Right lobe of liver (tissue), 4 donors: Measurements from ENCODE around the gene DZIP1L.

Experiments
- POLR2A ChIP-seq: fragments of 450-650 bp; IDR thresholded peaks from one replicate; pipeline ENCODE4 v1.6.1; 2017; ENCODE audit warnings: antibody characterized with exemption, mild to moderate bottlenecking
- TF ChIP-seq, protein P1 (sequence below), 4 donors: fragments of 200-600 bp in 3 of 4; fragments of 450-650 bp in 1 of 4; IDR thresholded peaks; one replicate each; pipeline versions ENCODE4 v1.5.1 to v1.8.0; 2016 to 2022; ENCODE audit warnings: antibody characterized with exemption in 4 of 4, mild to moderate bottlenecking in 2 of 4
- donor health status: DM: no; HTN: no; CAD: no.
- donor health status: DM: no; HTN: no; CAD: no.
- donor health status: DM: no; HTN: yes; CAD: no.

DNA sequence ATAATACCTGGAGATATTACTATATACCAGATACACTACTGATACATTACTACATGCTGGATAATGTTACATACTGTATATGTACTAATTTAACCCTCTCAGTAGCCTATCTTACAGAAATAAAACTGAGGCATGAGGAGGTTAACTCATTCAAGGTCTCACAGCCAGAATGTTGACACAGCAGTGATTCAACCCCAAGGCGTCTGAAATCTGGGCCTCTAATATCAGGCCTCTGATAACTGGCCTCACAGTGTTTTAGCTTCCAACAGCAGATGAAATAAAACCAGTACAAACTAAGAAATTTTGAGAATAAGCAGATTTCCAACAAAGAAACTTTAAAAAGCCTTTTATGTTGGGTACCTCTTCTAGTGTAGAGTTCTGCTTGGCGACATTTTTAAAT lies 23.4 kb downstream of the DZIP1L start:
- TF ChIP-seq, protein P1, sequence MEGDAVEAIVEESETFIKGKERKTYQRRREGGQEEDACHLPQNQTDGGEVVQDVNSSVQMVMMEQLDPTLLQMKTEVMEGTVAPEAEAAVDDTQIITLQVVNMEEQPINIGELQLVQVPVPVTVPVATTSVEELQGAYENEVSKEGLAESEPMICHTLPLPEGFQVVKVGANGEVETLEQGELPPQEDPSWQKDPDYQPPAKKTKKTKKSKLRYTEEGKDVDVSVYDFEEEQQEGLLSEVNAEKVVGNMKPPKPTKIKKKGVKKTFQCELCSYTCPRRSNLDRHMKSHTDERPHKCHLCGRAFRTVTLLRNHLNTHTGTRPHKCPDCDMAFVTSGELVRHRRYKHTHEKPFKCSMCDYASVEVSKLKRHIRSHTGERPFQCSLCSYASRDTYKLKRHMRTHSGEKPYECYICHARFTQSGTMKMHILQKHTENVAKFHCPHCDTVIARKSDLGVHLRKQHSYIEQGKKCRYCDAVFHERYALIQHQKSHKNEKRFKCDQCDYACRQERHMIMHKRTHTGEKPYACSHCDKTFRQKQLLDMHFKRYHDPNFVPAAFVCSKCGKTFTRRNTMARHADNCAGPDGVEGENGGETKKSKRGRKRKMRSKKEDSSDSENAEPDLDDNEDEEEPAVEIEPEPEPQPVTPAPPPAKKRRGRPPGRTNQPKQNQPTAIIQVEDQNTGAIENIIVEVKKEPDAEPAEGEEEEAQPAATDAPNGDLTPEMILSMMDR (IDR thresholded peaks at IDR 0.05): no peak
- TF ChIP-seq POLR2A: no peak
